GM12878 (cell line): ENCODE data around the gene ASCL4. TPM values are rescaled to one million over a fixed set of nuclear protein-coding genes. Genes with fewer than 3 reads are reported as not detected.

Experiments used
- CBX3 ChIP-seq: fragments of 200-600 bp; sonication (generic); IDR thresholded peaks from 2 replicates; pipeline ENCODE4 v1.6.1; 2016; ENCODE audit warnings: low read depth, borderline replicate concordance
- CEBPB ChIP-seq, 2 experiments: fragments of 150-350 bp in 1 of 2; IDR thresholded peaks; 2 replicates each; pipeline ENCODE4 v1.6.1; 2012 to 2014; ENCODE audit warnings: low read depth in 2 of 2, low read length in 2 of 2, borderline replicate concordance in 1 of 2, inconsistent platforms in 1 of 2
- CHD4 ChIP-seq: fragments of 200-600 bp; sonication (generic); IDR thresholded peaks from 2 replicates; pipeline ENCODE4 v1.6.1; 2016; ENCODE audit warnings: mild to moderate bottlenecking
- CREB1 ChIP-seq: IDR thresholded peaks from 2 replicates; pipeline ENCODE4 v1.6.1; 2012; ENCODE audit warnings: low read depth, mild to moderate bottlenecking, inconsistent platforms
- KDM1A ChIP-seq: fragments of 200-600 bp; sonication (generic); IDR thresholded peaks from 2 replicates; pipeline ENCODE4 v1.6.1; 2016; ENCODE audit warnings: borderline replicate concordance
- NFYA ChIP-seq: IDR thresholded peaks from 2 replicates; pipeline ENCODE4 v1.6.1; 2011; ENCODE audit warnings: low read depth, mild to moderate bottlenecking, low read length, improper control_type of control experiment, borderline replicate concordance
- NR2C2 ChIP-seq: IDR thresholded peaks from 2 replicates; pipeline ENCODE4 v1.6.1; 2011; ENCODE audit warnings: borderline replicate concordance, low read depth; ENCODE audit not compliant: control insufficient read depth, insufficient read length
- PKNOX1 ChIP-seq: fragments of 450-650 bp; IDR thresholded peaks from 2 replicates; pipeline ENCODE4 v1.6.1; 2016; ENCODE audit warnings: mild to moderate bottlenecking
- REST ChIP-seq: IDR thresholded peaks from 2 replicates; pipeline ENCODE4 v1.6.1; 2012; ENCODE audit warnings: mild to moderate bottlenecking, low read depth, low read length
- SIX5 ChIP-seq: IDR thresholded peaks from 2 replicates; pipeline ENCODE4 v1.6.1; 2011; ENCODE audit warnings: mild to moderate bottlenecking, low read depth, low read length, moderate library complexity; ENCODE audit not compliant: severe bottlenecking
- TAF1 ChIP-seq: IDR thresholded peaks from 2 replicates; pipeline ENCODE4 v1.6.1; 2011; ENCODE audit warnings: mild to moderate bottlenecking, low read depth, low read length, borderline replicate concordance
- WRNIP1 ChIP-seq: IDR thresholded peaks from 2 replicates; pipeline ENCODE4 v1.6.1; 2011; ENCODE audit warnings: low read depth, low read length, improper control_type of control experiment, borderline replicate concordance
- ZNF217 ChIP-seq: fragments of 450-650 bp; IDR thresholded peaks from 2 replicates; pipeline ENCODE4 v1.6.1; 2017; ENCODE audit warnings: antibody characterized with exemption, mild to moderate bottlenecking
- polyA plus RNA-seq, 11 experiments: library from polyadenylated mRNA; depleted of rRNA in 4 of 11; unstranded in 6 of 11; stranded (reverse) in 5 of 11; fragments of >200 nt; fragmentation: Nextera tagmentation in 4 of 11; fragmentation: Illumina TruSeq in 1 of 11; extraction: Ambion mirVana in 4 of 11; extraction: Trizol in 1 of 11; gene quantifications; 1 replicate in 1 of 11; 2 replicates in 10 of 11; pipeline versions ENCODE4 v1.2.1 to v1.2.3, GENCODE V29; 2011 to 2016; ENCODE audit warnings: inconsistent platforms in 2 of 11, missing spikeins in 2 of 11, low read depth in 1 of 11
- total RNA-seq, 4 experiments: library from RNA; depleted of rRNA in 3 of 4; stranded (reverse); fragments of >200 nt in 3 of 4; fragmentation: Illumina TruSeq in 1 of 4; extraction: Trizol in 1 of 4; gene quantifications; 2 replicates each; pipeline versions ENCODE4 v1.2.1 to v1.2.3, GENCODE V29; 2013 to 2021
- TF ChIP-seq, protein P1 (sequence below): fragments of 450-650 bp; IDR thresholded peaks from 2 replicates; pipeline ENCODE4 v1.6.1; 2018; ENCODE audit warnings: borderline replicate concordance, mild to moderate bottlenecking; ENCODE audit not compliant: partially characterized antibody
- TF ChIP-seq, protein P2 (sequence below), 3 experiments: IDR thresholded peaks in 2 of 3; conservative IDR thresholded peaks in 1 of 3; 2 replicates each; pipeline ENCODE4 v1.5.1; 2011; ENCODE audit warnings: low read depth in 3 of 3, low read length in 3 of 3, mild to moderate bottlenecking in 3 of 3, control low read depth in 2 of 3, moderate library complexity in 2 of 3, inconsistent platforms in 1 of 3, mixed read lengths in 1 of 3; ENCODE audit not compliant: control insufficient read depth in 2 of 3, insufficient read depth in 1 of 3; ENCODE audit errors: extremely low read depth in 1 of 3
- TF ChIP-seq, protein P3 (sequence below): IDR thresholded peaks from 2 replicates; pipeline ENCODE4 v1.6.1; 2012; ENCODE audit warnings: low read length, inconsistent platforms

ASCL4 gene
- total and polyA plus RNA-seq, 10 of the 15 experiments (the other 5 are each of a cell fraction or from before 2014, with no cell fraction given), result not detected

GRCh38 chr12:107760809-107761501 lies 13.5 kb upstream of the ASCL4 start, which contains the start of gene PRDM4 (continued):
- TF ChIP-seq PKNOX1, result no peak
- no peak for TF ChIP-seq CBX3
- TF ChIP-seq, protein P1, sequence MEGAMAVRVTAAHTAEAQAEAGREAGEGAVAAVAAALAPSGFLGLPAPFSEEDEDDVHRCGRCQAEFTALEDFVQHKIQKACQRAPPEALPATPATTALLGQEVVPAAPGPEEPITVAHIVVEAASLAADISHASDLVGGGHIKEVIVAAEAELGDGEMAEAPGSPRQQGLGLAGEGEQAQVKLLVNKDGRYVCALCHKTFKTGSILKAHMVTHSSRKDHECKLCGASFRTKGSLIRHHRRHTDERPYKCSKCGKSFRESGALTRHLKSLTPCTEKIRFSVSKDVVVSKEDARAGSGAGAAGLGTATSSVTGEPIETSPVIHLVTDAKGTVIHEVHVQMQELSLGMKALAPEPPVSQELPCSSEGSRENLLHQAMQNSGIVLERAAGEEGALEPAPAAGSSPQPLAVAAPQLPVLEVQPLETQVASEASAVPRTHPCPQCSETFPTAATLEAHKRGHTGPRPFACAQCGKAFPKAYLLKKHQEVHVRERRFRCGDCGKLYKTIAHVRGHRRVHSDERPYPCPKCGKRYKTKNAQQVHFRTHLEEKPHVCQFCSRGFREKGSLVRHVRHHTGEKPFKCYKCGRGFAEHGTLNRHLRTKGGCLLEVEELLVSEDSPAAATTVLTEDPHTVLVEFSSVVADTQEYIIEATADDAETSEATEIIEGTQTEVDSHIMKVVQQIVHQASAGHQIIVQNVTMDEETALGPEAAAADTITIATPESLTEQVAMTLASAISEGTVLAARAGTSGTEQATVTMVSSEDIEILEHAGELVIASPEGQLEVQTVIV, result no peak
- TF ChIP-seq ZNF217, result no peak
- TF ChIP-seq, protein P2, sequence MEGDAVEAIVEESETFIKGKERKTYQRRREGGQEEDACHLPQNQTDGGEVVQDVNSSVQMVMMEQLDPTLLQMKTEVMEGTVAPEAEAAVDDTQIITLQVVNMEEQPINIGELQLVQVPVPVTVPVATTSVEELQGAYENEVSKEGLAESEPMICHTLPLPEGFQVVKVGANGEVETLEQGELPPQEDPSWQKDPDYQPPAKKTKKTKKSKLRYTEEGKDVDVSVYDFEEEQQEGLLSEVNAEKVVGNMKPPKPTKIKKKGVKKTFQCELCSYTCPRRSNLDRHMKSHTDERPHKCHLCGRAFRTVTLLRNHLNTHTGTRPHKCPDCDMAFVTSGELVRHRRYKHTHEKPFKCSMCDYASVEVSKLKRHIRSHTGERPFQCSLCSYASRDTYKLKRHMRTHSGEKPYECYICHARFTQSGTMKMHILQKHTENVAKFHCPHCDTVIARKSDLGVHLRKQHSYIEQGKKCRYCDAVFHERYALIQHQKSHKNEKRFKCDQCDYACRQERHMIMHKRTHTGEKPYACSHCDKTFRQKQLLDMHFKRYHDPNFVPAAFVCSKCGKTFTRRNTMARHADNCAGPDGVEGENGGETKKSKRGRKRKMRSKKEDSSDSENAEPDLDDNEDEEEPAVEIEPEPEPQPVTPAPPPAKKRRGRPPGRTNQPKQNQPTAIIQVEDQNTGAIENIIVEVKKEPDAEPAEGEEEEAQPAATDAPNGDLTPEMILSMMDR (IDR thresholded peaks at IDR 0.05 in 2 of 3, conservative IDR thresholded peaks at IDR 0.05 in 1 of 3; ENCODE audit: control insufficient read depth in 2 of 3, extremely low read depth in 1 of 3, insufficient read depth in 1 of 3, low read depth in 3 of 3, low read length in 3 of 3), result peak; percentile 28 to 82 (median 73); a peak in 5 of 6 replicates
- TF ChIP-seq, protein P3, sequence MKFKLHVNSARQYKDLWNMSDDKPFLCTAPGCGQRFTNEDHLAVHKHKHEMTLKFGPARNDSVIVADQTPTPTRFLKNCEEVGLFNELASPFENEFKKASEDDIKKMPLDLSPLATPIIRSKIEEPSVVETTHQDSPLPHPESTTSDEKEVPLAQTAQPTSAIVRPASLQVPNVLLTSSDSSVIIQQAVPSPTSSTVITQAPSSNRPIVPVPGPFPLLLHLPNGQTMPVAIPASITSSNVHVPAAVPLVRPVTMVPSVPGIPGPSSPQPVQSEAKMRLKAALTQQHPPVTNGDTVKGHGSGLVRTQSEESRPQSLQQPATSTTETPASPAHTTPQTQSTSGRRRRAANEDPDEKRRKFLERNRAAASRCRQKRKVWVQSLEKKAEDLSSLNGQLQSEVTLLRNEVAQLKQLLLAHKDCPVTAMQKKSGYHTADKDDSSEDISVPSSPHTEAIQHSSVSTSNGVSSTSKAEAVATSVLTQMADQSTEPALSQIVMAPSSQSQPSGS, result no peak
- TF ChIP-seq WRNIP1, result no peak
- no peak for TF ChIP-seq NFYA
- peak; percentile 38; the same call in 1 of the 2 replicates for TF ChIP-seq TAF1
- TF ChIP-seq CEBPB (IDR thresholded peaks at IDR 0.05; ENCODE audit: borderline replicate concordance in 1 of 2, low read depth in 2 of 2, low read length in 2 of 2), result no peak
- TF ChIP-seq NR2C2, result peak; percentile 78
- TF ChIP-seq REST, result no peak
- TF ChIP-seq KDM1A, result no peak
- no peak for TF ChIP-seq CHD4
- TF ChIP-seq CREB1, result peak; percentile 67; the same call in 1 of the 2 replicates
- peak; percentile 27 for TF ChIP-seq SIX5
